Epidermal melanocyte (primary cell): Measurements from ENCODE around the gene CACNA2D3.

Experiments used
- DNase-seq: peaks from one replicate; pipeline ENCODE4 v3.0.0; 2011; ENCODE audit warnings: low spot score; ENCODE audit not compliant: insufficient read length

CACNA2D3 gene

GRCh38 chr3:54213907-54214306 lies 91.6 kb downstream of the CACNA2D3 start:
- DNase-seq: no peak

- no peak for DNase-seq
Observed at GRCh38 chr3:54214845-54215244, 92.5 kb downstream of the CACNA2D3 start.

GRCh38 chr3:54215521-54215920 lies 93.2 kb downstream of the CACNA2D3 start:
- DNase-seq: no peak

- DNase-seq: no peak
Observed at GRCh38 chr3:54217828-54218227, 95.5 kb downstream of the CACNA2D3 start.

GRCh38 chr3:54222316-54222715 lies 100.0 kb downstream of the CACNA2D3 start:
- DNase-seq: no peak

- no peak for DNase-seq
Observed at GRCh38 chr3:54223063-54223462, 100.7 kb downstream of the CACNA2D3 start.

GRCh38 chr3:54225841-54226528 lies 103.6 kb downstream of the CACNA2D3 start:
- no peak for DNase-seq

- DNase-seq: no peak
Observed at GRCh38 chr3:54228806-54229205, 106.5 kb downstream of the CACNA2D3 start.

- DNase-seq: no peak
Observed at GRCh38 chr3:54232618-54233017, 110.3 kb downstream of the CACNA2D3 start.

- no peak for DNase-seq
Observed at GRCh38 chr3:54235998-54236397, 113.6 kb downstream of the CACNA2D3 start.

GRCh38 chr3:54237109-54237508 lies 114.8 kb downstream of the CACNA2D3 start:
- DNase-seq: no peak

- no peak for DNase-seq
Observed at GRCh38 chr3:54237788-54238502, 115.6 kb downstream of the CACNA2D3 start.

- DNase-seq: no peak
Observed at GRCh38 chr3:54240309-54240708, 118.0 kb downstream of the CACNA2D3 start.

- DNase-seq: no peak
Observed at GRCh38 chr3:54243056-54243931, 120.9 kb downstream of the CACNA2D3 start.

- no peak for DNase-seq
Observed at GRCh38 chr3:54243960-54244682, 121.8 kb downstream of the CACNA2D3 start.

- DNase-seq: no peak
Observed at GRCh38 chr3:54251705-54252104, 129.4 kb downstream of the CACNA2D3 start.

GRCh38 chr3:54257125-54257720 lies 134.9 kb downstream of the CACNA2D3 start:
- no peak for DNase-seq

- DNase-seq: no peak
Observed at GRCh38 chr3:54259636-54260035, 137.3 kb downstream of the CACNA2D3 start.

- DNase-seq: no peak
Observed at GRCh38 chr3:54261141-54261540, 138.8 kb downstream of the CACNA2D3 start.

- DNase-seq: no peak
Observed at GRCh38 chr3:54262541-54262940, 140.2 kb downstream of the CACNA2D3 start.

GRCh38 chr3:54262946-54263345 lies 140.6 kb downstream of the CACNA2D3 start:
- DNase-seq: no peak
